GM21529 (cell line): ENCODE data around the gene SAG.
A peak's percentile ranks its signal among the peaks of the same experiment; 100 is the strongest.

Source experiments
- ATAC-seq: cut with Tn5 transposase; IDR thresholded peaks from one replicate; pipeline ENCODE4 v1.9.1; 2021; ENCODE audit not compliant: unreplicated experiment

The SAG gene

DNA sequence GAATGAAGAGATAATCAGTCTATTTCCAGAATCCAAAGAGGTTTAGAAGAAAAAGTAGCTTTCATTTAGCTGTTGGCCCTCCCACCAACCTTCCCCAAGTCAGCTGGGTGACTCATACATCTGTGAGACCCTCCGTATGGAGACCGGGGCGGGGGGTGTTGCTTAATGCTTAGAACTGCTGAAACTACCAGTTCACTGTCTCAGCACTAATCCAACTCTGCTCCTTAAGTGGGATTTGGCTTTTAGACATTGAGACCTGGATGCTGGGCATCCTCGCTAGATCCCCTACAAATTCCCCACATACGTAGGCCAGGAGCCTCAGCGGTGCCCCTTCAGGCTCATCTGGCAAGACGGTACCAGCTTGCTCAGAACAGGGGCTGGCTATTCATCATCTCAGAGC lies at the start of gene SAG:
Gene SAG (plus strand): TSS at position 252 of the 400 bp plus-strand sequence. CDS start 1,374 bp downstream, outside the sequence.
- no peak for ATAC-seq

DNA sequence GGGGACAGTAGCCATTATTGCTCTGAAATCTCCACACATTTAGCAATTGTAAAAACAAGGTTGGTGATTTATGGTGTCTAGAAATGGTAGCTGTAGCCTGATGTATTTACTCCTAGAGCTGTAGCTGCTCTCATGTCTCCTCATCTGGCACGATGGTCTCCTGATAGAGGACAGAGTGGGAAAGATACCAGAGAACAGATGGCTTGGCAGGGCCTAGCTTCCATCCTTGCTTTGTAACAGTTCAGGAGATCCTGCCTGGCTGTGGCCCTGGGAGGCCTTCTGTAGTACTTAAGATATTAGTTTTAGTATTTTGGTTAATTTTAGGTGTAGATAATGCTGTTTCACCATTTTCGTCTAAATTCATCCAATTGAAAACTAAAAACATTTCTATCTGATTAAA lies 49.4 kb upstream of the SAG start:
- ATAC-seq: no peak

DNA sequence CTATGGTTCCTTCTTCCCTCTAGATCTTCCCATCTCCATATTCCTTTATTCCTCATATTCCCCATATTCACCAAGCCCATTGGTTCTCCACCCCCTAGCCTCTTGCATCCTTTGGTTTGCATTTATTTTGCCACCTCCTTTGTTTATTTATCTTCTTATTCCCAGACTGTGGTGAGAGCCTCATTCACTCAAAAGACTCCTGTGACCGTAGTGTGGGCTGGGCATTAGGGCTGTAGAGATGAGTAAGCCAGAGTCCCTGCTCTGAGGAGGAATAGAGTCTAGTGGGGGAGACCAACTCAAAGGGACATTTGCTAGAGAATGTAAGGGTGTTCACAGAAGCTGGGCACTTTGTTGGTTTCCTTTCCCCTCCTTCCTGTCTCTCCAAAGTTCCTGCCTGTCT lies 47.9 kb upstream of the SAG start:
- no peak for ATAC-seq

DNA sequence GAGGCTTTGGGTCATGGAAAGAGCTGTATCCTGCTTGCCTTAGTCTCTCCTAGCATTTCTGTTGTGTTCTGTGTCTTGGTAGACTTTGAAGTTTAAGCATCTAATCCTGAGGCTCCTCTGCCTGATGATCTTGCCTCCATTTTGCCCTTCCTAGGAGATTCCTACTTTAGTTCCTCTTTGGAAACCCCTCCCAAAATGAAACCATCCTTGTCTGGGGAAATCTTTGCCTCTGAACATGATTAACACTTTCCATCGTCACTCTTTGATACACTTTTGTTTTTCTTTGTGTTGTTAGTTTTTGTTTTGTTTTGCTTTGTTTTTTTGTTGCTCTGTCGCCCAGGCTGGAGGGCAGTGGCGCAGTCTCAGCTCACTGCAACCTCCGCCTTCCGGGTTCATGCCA lies 47.0 kb upstream of the SAG start:
- ATAC-seq: no peak

DNA sequence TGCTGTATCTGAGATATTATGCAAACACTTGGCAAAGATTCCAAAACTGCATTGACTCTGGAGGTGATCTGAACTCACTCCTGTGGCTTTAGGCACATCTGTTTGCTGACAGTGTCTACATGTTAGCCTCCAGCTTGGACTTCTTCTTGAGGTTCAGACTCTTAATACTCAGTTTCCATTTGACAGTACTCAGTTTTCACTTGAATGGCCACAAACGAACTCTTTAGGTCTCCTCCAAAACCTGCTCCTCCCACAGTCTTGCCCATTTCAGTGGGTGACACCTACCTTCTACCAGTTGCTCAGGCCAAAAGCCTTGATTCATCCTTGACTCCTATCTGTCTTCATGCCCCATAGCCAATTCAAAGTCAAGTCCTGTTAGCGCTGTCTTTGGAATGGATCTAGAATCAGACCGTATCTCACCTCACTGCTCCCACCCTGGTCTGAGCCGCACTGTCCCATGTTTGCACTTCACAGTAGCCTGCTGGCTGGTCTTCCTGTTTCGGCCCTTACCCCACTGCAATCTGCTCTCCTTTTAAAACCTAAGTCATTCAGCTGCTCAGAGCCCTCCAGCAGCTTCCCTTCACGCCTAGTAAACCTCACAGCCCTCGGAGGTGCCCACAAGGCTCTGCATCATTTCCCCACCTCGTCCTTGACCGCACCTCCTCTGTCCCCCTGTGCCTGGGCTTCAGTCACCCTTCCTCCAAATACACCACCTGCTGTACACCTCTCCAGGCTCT lies 45.6 kb upstream of the SAG start:
- ATAC-seq: peak; percentile 77

DNA sequence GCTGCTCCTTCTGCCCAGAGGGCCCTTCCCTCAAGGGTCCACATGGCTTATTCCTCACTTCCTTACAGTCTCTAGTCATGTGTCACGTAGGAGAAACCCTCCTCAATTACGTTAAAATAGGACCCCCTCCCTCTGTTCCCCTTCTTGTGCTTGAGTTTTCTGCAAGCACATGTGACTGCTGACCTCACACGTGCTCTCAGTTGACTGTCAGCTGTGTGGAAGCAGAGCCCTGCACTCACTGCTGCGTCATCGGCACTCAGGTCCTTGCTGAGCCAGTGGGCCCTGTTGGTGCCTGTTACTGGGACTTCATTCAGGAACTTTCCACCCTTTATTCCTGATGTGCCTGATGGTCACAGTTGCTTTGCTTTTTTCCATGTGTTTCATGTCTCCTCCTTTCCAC lies 45.1 kb upstream of the SAG start:
- ATAC-seq: no peak

DNA sequence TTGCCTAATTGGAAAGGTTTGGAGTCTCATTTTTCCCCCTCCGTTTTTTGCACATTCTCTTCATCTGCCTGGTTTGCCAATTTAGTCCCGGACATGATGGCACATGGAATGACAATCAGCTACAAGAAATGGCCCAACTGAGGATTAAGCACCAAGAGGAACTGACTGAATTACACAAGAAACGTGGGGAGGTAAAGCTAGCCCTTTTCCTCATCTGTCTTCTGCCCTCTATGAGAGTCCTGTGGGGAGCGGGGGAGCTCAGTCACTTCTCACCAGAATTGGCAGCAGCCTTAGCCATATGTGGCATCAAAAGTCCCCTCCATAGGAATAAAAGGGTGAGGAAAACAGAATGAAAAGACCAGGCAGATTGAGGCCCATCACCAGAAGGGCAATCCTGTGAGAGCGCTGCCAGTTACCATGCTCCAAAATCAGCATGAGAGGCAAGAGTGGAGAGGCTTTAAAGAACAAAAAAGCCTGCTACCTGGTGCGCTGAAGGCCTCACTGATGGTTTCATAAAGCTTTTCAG lies 44.5 kb upstream of the SAG start:
- ATAC-seq: no peak

DNA sequence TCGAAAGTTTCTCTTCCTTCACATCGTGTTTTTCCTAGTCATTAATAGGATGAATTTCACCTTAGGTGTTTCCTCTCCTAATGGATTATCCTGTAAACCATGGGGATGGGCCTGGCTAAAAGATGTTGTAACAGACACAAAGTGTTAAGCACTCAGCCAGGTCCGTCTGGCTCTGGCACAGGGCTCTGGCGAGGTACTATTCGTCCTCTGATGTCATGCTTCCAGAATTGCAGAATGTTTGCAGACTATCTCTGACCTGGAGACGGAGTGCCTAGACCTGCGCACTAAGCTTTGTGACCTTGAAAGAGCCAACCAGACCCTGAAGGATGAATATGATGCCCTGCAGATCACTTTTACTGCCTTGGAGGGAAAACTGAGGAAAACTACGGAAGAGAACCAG lies 42.9 kb upstream of the SAG start:
- no peak for ATAC-seq

DNA sequence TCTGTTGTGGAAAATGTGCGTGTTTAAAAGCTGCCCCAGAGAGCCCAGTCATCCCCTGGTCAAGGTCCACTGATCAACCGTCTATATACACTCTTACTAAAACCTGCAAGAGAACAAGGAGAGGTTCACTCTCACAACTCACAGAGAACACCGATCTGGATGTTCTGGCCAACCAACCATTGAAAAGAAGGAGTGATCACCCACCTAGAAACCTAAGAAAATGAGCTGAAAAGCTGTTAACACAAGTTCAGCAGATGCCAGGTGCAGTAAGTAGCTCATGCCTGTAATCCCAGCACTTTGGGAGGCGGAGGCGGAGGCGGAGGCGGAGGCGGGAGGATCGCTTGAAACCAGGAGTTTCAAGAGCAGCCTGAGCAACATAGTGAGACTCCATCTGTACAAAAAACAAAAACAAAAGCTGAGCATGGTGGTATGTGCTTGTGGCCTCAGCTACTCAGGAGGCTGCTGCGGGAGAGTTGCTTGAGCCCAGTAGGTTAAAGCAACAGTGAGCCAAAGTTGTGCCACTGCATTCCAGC lies 41.7 kb upstream of the SAG start:
- no peak for ATAC-seq

DNA sequence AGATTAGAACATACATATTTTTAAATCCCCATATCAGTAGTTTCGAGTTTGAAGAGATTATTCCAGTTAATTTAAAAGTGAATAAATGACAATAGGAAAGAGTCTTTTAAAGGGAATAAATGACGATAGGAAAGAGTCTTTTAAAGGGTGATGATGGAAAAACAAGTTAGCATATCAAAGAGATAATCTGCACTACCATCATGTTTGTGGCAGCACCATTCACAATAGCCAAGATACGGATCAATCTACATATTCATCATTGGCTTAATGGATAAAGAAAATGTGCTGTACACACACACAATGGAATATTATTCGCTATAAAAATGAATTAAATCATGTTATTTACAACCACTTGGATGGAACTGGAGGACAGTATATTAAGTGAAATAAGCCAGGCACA lies 41.1 kb upstream of the SAG start:
- no peak for ATAC-seq

DNA sequence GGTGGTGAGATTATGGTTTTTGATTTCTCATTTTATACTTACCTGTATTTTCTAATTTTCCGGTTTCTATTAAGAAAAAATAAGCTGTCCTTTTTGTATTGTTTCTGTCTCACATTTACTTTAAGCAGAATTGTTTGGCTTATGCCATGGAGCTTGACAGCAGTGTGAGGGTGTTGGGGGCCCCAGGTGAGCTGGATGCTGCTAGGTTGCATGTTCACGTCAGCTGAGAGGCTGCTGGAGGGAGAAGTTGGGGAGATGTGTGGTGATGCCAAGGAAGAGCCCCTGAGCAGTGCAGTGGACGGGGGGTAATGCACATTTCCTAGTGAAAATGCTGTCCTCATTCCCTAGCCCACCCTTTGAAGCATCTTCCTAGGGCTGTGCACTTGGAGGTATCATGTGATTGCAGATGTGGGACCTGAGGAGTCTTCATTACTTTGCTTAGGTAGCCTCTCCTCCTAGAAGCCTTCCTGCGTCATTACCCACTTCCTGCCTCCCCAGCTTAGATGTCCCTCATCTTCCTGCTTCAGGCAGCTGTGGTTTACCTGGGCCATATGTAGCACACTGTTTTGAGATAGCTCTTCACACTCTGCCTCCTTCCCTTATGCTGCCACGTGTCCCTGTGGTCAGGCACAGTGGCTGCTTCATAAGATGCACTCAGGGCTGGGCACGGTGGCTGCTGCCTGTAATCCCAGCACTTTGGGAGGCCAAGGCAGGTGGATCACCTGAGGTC lies 39.9 kb upstream of the SAG start:
- peak; percentile 84 for ATAC-seq

DNA sequence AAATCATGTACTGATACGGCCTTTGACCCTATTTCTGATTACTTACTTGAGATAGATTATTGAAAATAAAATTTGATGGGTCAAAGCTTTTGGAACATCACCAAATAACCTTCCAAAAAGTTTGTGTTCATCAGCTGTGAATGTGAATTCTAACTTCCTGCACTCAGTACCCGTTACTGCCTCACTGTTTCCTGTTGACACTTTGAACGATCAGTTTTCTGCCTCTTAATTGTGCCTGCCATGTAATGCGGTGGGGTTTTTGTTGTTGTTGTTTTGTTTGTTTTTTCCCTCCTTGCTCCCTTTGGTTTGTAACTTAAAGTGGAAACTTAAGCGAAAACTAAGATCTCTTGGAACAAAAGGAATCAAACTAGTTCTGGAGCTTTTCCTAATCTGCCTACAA lies 37.2 kb upstream of the SAG start:
- no peak for ATAC-seq

DNA sequence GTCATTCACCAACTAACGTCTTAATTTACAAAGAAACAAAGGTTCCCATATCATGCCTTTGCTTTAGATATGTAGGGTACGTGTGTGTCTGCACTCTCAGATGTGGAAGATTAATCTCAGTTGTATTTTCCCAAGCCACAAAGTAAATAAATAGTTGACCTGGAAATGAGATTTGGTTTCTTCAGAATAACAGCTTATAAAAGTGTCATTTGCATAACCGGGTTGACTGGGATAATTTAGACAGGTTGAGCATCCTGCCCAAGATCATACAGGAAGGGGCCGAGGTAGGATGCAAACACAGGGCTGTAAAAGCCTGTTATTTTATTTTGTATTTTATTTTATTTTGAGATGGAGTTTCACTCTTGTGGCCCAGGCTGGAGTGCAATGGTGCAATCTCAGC lies 36.7 kb upstream of the SAG start:
- no peak for ATAC-seq

DNA sequence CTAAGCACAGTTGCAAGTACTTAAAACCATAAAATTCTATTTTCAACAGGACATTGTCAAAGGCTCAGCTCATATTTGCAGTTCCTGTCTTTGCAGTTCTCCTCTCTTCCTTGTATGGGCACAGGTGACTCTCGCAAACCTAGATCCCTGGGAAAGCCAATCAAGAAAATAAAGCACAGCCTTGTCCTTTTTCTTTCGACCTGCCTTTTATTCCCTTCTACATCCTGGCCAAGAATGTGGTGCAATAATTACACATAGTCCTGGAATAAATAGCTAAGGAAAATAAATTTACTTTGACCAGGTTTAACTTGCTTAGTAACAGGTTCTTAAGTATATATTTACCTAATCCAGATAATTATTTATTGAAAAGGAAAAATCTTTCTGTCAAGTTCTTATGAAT lies 35.9 kb upstream of the SAG start:
- no peak for ATAC-seq

DNA sequence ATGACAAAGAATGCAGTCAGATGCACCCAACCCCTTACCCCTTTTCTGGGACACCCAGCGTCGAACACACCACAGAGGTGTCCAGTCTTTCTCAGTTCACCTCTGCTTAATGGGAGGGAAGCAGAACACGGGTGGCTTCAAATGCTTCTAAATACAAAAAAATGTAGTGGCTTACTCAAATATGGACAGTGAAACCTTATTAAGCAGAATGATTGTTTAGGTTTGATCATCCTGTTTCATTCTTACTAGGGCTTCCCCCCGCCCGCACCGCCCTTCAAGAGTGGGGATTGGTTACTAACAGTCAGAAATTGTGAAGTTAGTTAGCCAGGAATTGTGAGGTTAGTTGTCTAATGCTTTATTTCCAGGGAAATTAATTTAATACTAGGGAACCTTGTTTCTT lies 34.5 kb upstream of the SAG start:
- ATAC-seq: no peak

DNA sequence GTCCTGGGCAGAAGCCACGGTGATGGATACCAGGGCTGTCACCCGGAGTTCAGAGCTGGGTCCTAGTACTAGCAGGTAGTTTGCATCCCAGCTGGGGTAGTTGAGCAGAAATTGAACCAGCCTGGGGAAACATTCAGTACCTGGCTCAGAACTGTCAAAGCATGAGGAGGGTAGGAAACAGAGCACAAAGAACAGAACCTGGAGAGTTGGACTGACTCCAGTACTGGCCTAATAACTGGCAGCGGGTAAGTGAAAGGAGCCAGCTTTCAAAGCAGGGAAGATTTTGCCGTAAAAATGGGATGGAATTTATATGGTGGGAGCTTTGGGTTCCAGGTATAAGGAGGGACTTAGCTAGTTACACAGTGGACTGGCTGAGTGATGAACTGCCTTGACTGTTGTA lies 32.4 kb upstream of the SAG start:
- ATAC-seq: no peak

DNA sequence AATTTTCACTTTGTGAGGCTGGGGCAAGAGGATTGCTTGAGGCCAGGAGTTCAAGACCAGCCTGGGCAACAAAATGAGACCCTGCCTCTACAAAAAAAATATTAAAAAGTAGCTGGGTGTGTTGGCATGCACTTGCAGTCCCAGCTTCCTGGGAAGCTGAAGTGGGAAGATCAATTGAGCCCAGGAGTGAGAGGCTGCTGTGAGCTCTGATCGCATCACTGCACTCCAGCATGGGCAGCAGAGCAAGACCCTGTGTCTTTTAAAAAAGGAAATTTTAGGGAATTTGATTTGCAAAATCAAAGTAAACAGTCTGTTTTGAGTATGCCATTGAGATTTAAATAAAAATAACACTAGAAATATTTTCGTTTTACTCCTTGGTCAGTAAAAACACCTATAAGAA lies 28.7 kb upstream of the SAG start:
- no peak for ATAC-seq

DNA sequence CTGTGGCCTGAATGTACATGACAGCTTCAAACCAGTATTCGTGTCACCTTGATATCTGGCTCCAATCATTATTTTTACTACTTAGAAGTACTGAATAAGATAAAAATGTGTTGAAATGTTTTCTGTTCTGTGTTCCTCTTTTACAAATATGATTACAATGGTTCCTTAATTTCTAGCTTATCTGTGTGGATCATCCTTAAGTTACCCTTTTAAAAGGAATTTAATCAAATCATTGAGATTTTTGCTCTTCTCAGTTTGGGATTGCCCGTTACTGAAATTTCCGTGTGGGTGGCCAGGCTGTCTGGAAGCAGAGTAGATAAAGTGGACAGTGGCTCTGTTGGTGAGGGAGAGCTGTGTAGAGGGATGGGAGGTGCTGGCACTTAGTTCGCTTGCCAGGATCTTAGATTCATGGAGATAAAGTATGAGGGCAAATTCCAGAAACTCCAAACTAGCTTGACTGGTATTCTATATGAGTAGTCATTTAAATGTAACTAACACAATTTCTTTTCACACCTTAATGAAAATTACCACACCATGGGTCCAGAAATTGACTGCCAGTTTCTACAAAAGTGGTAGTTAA lies 27.4 kb upstream of the SAG start:
- no peak for ATAC-seq

DNA sequence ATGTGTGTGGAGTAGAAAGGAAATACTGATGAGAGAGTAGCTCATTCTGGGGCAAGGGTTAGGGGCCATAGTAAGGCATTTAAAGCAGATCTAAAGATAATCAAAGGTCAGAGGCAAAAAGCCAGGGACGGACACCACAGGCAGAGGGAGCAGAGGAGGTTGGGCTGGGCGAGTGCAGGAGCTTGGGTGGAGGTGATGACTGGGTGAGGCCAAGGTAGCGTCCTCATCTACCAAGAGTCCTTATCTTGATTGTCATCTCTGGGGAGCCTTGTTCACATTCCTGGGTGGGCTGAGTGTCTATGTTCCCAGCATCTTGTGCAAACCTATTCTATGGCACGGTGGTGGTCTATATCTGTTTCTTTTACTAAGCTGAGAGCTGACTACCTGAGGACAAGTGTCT lies 26.1 kb upstream of the SAG start:
- ATAC-seq: no peak

DNA sequence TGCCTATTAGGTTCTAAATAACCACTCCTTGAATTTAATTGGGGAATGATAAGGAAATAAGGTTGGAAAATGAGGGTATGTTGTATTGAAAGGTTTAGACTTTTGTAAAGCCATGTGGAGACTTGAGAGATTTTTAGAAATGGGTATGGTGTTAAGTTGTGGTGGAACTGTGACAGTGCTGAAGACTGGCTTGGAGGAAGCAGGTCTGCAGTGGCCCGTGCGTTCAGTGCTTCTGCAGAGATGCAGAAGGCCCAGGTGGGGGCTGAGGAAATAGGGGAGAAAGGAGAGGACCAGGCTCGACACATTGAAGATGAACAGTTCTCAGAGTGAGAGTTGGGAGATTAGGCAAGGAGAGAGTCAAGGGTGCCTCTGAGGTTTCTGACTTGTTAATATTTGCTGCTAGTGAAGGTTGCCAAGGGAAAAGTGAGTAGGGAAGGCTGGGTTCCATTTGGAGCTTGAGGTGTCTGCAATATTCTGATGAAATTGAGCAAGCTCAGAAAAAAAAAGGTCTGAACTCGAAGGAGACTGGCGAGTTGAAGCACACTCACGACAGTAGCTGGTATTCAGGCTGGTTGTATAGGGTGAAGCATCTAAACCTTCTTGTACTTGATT lies 25.5 kb upstream of the SAG start:
- ATAC-seq: no peak

DNA sequence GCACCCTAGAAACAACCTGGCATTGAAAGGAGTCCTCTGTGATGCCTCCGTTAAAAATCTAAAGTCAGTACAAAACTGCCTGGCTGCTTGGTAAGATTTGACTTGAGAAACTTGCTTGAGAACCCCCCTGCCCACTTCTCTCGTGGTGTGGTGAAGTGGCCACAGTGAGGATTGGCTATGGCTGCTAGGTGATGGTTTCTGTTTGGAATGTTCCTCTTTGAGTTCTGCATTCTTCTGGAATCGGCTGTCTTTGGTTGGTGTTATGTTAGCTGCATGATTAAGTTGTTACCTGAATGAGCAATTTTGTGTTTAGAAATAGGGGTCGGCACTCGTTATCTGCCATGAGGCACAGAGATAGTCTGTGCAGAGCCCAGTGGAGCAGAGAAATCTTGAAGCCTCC lies 21.7 kb upstream of the SAG start:
- ATAC-seq: no peak

DNA sequence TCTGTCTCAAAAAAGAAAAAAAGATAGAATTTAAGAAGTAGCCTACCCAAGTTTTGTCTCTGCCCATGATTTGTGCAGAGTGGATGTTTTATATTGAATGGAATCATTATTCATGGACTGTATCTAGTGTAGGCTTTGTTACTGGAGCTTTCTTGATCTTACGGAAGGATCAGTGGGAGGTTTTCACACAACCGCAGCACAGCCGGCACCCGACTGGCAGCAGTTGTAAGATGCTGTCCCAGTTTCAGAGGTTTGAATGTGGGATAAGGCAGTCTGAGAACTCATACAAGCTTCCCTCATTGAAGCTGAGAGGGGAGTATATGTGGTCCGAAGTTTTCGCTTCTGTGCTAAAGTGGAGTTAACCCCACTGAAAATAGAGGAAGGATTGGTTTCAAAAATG lies 19.7 kb upstream of the SAG start:
- no peak for ATAC-seq
